Gastrocnemius medialis (tissue), 4 donors: ENCODE results near the gene ZRANB2. TPM values are rescaled to one million over a fixed set of nuclear protein-coding genes. Genes with fewer than 3 reads are reported as not detected.

Experiments
- ATAC-seq, 2 donors: fragments of 150-250 bp; one replicate each; pipeline ENCODE4 v1.9.1; 2016
- DNase-seq, 2 donors: peaks; one replicate each; pipeline ENCODE4 v3.0.0-alpha.2; 2019
- H3K27ac ChIP-seq, 4 donors: fragments of 200-600 bp; sonication (generic); 1 replicate in 1 of 4; 2 replicates in 3 of 4; pipeline ENCODE4 v1.5.1; 2016 to 2018; ENCODE audit warnings: mild to moderate bottlenecking in 2 of 4, moderate library complexity in 1 of 4
- H3K27me3 ChIP-seq, 3 donors: fragments of 200-600 bp; sonication (generic) in 2 of 3; 1 replicate in 1 of 3; 2 replicates in 2 of 3; pipeline versions ENCODE4 v1.5.1 to v1.6.0; 2016 to 2019; ENCODE audit warnings: mild to moderate bottlenecking in 1 of 3, moderate library complexity in 1 of 3
- H3K36me3 ChIP-seq, 2 donors: fragments of 200-600 bp; sonication (generic) in 1 of 2; one replicate each; pipeline ENCODE4 v1.5.1; 2017 to 2018
- H3K4me1 ChIP-seq, 2 donors: fragments of 200-600 bp; sonication (generic) in 1 of 2; one replicate each; pipeline ENCODE4 v1.5.1; 2016 to 2017; ENCODE audit warnings: mild to moderate bottlenecking in 2 of 2
- H3K4me3 ChIP-seq, 4 donors: fragments of 200-600 bp; sonication (generic) in 3 of 4; 1 replicate in 1 of 4; 2 replicates in 3 of 4; pipeline ENCODE4 v1.5.1; 2016 to 2019; ENCODE audit warnings: mild to moderate bottlenecking in 2 of 4
- H3K9me3 ChIP-seq, 3 donors: fragments of 200-600 bp; sonication (generic) in 2 of 3; 1 replicate in 1 of 3; 2 replicates in 2 of 3; pipeline ENCODE4 v1.5.1; 2016 to 2019
- POLR2A ChIP-seq, 2 donors: fragments of 450-650 bp; IDR thresholded peaks; one replicate each; pipeline ENCODE4 v1.6.1; 2017; ENCODE audit warnings: antibody characterized with exemption in 2 of 2, mild to moderate bottlenecking in 2 of 2, moderate library complexity in 2 of 2
- in situ Hi-C, 4 donors: fragments of 200-750 bp; cut with MboI; loops; one replicate each; pipeline versions ENCODE4 v1.15.0 to v1.8.0; 2017; ENCODE audit warnings: low sequenced_read_pairs in 4 of 4
- intact Hi-C: fragments of 100-400 bp; cut with DNase I; formaldehyde crosslinking; loops from one replicate; pipeline ENCODE4 v1.15.1; 2023; ENCODE audit warnings: low total_unique reads
- total RNA-seq, 4 donors: library from RNA; depleted of rRNA; stranded (reverse); fragments of >200 nt; gene quantifications; one replicate each; pipeline versions ENCODE4 v1.1.0 to v1.2.3, GENCODE V29; 2016
- TF ChIP-seq, protein P1 (sequence below), 5 experiments: fragments of 450-650 bp in 3 of 5; fragments of 200-600 bp in 2 of 5; sonication (generic) in 2 of 5; IDR thresholded peaks in 4 of 5; conservative IDR thresholded peaks in 1 of 5; 1 replicate in 4 of 5; 2 replicates in 1 of 5; pipeline ENCODE4 v1.5.1; 2016 to 2019; ENCODE audit warnings: antibody characterized with exemption in 5 of 5, mild to moderate bottlenecking in 3 of 5, moderate library complexity in 3 of 5

Gene ZRANB2
- total RNA-seq, 4 donors from 2014 or later: 20.5 to 66.5 (median 24.1) TPM

DNA sequence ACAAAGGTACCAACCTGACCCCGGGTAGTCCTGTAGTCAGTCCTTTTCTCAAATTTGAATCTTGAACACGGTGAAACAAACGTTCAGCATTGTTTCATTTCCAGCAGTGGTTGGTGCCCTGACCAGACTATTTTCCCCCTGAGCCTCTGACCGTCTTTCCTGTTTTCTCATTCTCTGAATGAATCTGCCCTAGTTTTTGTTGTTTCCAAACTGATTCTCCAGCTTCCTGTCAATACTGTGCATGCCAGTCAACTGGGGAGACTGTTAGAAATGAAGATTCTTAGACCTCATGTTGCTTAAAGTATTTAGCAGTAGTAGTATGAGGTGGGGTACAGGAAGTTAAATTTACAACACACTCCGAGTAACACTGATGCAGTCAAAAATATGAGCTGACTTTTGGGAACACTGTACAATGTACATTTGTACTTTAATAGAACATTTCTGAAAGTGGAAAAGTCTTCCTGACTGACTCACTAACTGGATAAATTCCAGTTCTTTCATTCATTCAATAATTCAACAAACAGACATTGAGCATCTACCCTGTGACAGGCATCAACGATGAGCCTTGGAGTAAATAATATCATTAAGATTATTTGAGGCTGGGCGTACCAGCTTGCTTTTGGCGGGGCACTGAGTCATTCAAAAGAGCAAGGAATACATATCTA lies 26.0 kb upstream of the ZRANB2 start:
- TF ChIP-seq, protein P1, sequence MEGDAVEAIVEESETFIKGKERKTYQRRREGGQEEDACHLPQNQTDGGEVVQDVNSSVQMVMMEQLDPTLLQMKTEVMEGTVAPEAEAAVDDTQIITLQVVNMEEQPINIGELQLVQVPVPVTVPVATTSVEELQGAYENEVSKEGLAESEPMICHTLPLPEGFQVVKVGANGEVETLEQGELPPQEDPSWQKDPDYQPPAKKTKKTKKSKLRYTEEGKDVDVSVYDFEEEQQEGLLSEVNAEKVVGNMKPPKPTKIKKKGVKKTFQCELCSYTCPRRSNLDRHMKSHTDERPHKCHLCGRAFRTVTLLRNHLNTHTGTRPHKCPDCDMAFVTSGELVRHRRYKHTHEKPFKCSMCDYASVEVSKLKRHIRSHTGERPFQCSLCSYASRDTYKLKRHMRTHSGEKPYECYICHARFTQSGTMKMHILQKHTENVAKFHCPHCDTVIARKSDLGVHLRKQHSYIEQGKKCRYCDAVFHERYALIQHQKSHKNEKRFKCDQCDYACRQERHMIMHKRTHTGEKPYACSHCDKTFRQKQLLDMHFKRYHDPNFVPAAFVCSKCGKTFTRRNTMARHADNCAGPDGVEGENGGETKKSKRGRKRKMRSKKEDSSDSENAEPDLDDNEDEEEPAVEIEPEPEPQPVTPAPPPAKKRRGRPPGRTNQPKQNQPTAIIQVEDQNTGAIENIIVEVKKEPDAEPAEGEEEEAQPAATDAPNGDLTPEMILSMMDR (IDR thresholded peaks at IDR 0.05 in 4 of 5, conservative IDR thresholded peaks at IDR 0.05 in 1 of 5): no peak
- no peak for TF ChIP-seq POLR2A (IDR thresholded peaks at IDR 0.05)
- Histone ChIP-seq H3K4me3 (no peak overlapping the region), H3K36me3 (no peaks in the 10 kb centered on the region), H3K27ac (no peak overlapping the region), H3K4me1 (no peaks in the 10 kb centered on the region), H3K9me3 (no peaks in the 10 kb centered on the region), H3K27me3 (no peaks in the 10 kb centered on the region)
- in situ Hi-C loops: no loop called here
- no peak for ATAC-seq
- DNase-seq: no peak
- intact Hi-C loops: no loop called here

DNA sequence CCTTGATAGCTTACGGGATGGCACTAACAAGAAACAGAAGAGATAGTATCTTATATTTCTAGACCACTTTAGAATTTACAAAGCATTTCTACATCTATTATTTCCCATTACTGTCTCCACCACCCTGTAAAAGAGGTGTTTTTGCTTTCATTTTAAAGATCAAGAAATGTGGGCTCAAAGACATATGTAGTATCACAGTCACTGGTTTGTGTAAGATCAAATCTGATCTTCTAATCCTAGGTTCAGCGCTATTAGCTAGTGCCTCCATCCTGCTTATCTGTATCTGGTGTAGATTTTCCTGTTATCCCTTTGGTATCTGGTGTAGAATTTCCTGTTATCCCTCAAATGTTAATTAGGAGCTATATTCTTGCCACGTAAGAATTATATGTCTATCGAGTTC lies 23.6 kb upstream of the ZRANB2 start:
- H3K27me3 ChIP-seq: no peaks in the 10 kb centered on the region
- H3K4me1 ChIP-seq: no peaks in the 10 kb centered on the region
- H3K27ac ChIP-seq: no peak overlapping the region
- H3K36me3 ChIP-seq: no peaks in the 10 kb centered on the region
- TF ChIP-seq POLR2A (IDR thresholded peaks at IDR 0.05): no peak
- no peak for ATAC-seq
- in situ Hi-C loops (no loop called here), intact Hi-C loops (no loop called here)
- no peak for DNase-seq
- no peak overlapping the region for H3K4me3 ChIP-seq
- H3K9me3 ChIP-seq: no peaks in the 10 kb centered on the region

DNA sequence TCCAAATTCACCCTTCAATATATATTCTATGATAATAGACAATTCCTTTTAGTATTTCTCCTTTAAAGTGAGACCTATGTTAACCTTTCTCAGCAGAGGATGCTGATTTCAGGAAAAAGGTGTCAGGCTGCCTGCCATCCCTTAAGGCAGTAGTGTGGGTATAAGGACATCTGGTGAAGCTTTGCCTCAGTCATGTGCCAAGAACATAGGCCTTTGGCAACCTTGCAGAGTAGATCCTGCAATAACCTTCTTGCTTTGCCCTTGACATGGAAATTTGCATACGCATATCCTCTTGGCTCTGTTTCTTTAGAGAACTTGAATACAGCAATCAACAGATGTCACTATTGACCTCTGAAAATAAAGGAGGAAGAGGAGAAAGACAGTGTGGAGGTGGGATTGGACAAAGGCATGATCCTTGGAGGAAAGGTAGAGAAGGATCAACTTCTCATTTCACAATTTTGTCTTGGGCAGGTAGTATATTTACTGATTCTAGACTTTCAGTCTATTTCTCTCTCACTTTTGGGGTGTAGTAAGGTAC lies 21.1 kb upstream of the ZRANB2 start:
- DNase-seq: no peak
- TF ChIP-seq, protein P1 (IDR thresholded peaks at IDR 0.05 in 4 of 5, conservative IDR thresholded peaks at IDR 0.05 in 1 of 5): no peak
- no peak for TF ChIP-seq POLR2A (IDR thresholded peaks at IDR 0.05)
- Histone ChIP-seq H3K36me3 (no peaks in the 10 kb centered on the region), H3K27ac (no peak overlapping the region), H3K9me3 (no peaks in the 10 kb centered on the region), H3K27me3 (no peaks in the 10 kb centered on the region), H3K4me3 (no peak overlapping the region), H3K4me1 (no peaks in the 10 kb centered on the region)
- intact Hi-C loops: no loop called here
- ATAC-seq: no peak
- in situ Hi-C loops: no loop called here

DNA sequence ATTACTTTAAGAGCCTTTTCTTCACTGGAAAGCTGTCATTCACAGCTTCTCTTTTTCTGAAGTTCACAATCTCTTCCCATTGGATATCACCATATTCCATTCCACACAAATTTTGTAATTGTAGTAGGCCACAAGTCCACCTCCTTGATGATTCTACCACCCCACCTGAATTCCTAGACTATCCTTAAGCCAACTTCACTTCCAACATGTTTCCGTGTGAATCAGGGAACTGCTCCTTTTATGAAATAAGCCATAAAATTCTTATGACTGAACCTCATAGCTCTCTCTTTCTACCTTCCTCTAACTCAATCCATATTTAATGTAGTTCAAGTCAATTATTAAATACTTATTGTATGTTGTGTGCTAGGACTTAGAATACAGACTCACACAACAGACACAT lies 16.6 kb upstream of the ZRANB2 start:
- no peaks in the 10 kb centered on the region for H3K27me3 ChIP-seq
- intact Hi-C loops: no loop called here
- H3K4me1 ChIP-seq: no peaks in the 10 kb centered on the region
- H3K36me3 ChIP-seq: no peaks in the 10 kb centered on the region
- H3K27ac ChIP-seq: no peak overlapping the region
- in situ Hi-C loops: no loop called here
- no peak overlapping the region for H3K4me3 ChIP-seq
- no peak for TF ChIP-seq POLR2A (IDR thresholded peaks at IDR 0.05)
- TF ChIP-seq, protein P1 (IDR thresholded peaks at IDR 0.05 in 4 of 5, conservative IDR thresholded peaks at IDR 0.05 in 1 of 5): no peak
- no peak for ATAC-seq
- DNase-seq: no peak
- H3K9me3 ChIP-seq: no peaks in the 10 kb centered on the region

DNA sequence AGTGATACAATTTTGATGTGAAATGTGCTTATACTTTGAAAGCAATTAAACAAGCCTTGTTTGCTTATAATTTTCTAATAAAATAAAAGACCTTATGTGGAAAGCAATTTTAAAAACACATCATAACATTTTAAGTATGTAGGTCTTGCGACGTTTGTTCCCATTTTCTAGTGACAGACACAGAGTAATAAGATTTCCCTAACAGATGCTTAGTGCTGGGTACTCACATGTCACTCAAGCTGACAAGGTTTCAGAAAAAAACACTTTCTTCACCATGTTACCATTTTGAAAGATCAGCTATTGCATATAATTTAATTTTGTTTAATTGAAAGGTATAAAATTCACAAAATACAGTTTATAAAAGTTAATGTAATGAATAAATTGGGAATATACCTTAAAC lies 14.1 kb upstream of the ZRANB2 start:
- H3K9me3 ChIP-seq: no peaks in the 10 kb centered on the region
- DNase-seq (no peak), ATAC-seq (no peak)
- in situ Hi-C loops (no loop called here), intact Hi-C loops (no loop called here)
- no peak overlapping the region for H3K4me3 ChIP-seq
- TF ChIP-seq, protein P1 (IDR thresholded peaks at IDR 0.05 in 4 of 5, conservative IDR thresholded peaks at IDR 0.05 in 1 of 5): no peak
- TF ChIP-seq POLR2A (IDR thresholded peaks at IDR 0.05): no peak
- no peaks in the 10 kb centered on the region for H3K4me1 ChIP-seq
- no peaks in the 10 kb centered on the region for H3K36me3 ChIP-seq
- H3K27ac ChIP-seq: no peak overlapping the region
- H3K27me3 ChIP-seq: no peaks in the 10 kb centered on the region
